K562 (cell line): ENCODE results near the gene LRRC71. TPM values are rescaled to one million over a fixed set of nuclear protein-coding genes. Genes with fewer than 3 reads are reported as not detected.

Experiments used
- ATAC-seq: fragments of 200-7000 bp; cut with Tn5 transposase; 3 replicates; pipeline ENCODE4 v1.9.1; 2020; ENCODE audit warnings: moderate library complexity
- BruUV-seq: library from RNA; stranded (reverse); fragments of 400-500 nt; replicated peaks from 2 replicates; lab custom pipeline; 2021; lab: Mats Ljungman, UMichigan
- CTCF ChIA-PET: fragments of 300-600 bp; formaldehyde crosslinking; extraction: SDS; loops from one replicate; lab custom pipeline; 2021; ENCODE audit warnings: low intra/inter-chr PET ratio; lab: Yijun Ruan, JAX
- POLR2A ChIA-PET: fragments of 300-600, 350-650 bp; sonication (Branson Sonifier 250); formaldehyde crosslinking; extraction: SDS; loops from one replicate; lab custom pipeline; 2021; ENCODE audit warnings: antibody characterized with exemption, inconsistent platforms; lab: Yijun Ruan, JAX
- DNase-seq, 4 experiments: peaks; one replicate each; pipeline versions ENCODE4 v3.0.0 to v3.0.0-alpha.2; 2011 to 2018; ENCODE audit warnings: low spot score in 3 of 4, mixed read lengths in 3 of 4; ENCODE audit errors: extremely low read depth in 1 of 4
- FAIRE-seq: peaks from 2 replicates; lab custom pipeline; 2011; peaks lifted over from hg19 to GRCh38; lab: Jason Lieb, UNC
- H2AFZ ChIP-seq: 2 replicates; pipeline ENCODE4 v1.6.0; 2011; ENCODE audit warnings: low read depth, low read length, control low read depth, inconsistent platforms
- H3K27ac ChIP-seq: fragments of 200-600 bp; 3 replicates; pipeline ENCODE4 v1.8.0; 2011; ENCODE audit warnings: low read depth, mild to moderate bottlenecking, control low read depth, inconsistent platforms, low read length, moderate library complexity, mixed read lengths; ENCODE audit errors: extremely low read depth
- H3K27me3 ChIP-seq, 2 experiments: fragments of 300-600 bp in 1 of 2; 2 replicates in 1 of 2; 3 replicates in 1 of 2; pipeline versions ENCODE4 v1.6.0 to v1.8.0; 2011; ENCODE audit warnings: inconsistent platforms in 2 of 2, low read length in 2 of 2, mild to moderate bottlenecking in 1 of 2, mixed read lengths in 1 of 2, moderate library complexity in 1 of 2; ENCODE audit not compliant: control insufficient read depth in 2 of 2, insufficient read depth in 2 of 2
- H3K36me3 ChIP-seq: fragments of 300-600 bp; 3 replicates; pipeline ENCODE4 v1.8.0; 2011; ENCODE audit warnings: mild to moderate bottlenecking, low read length, inconsistent platforms; ENCODE audit not compliant: control insufficient read depth, insufficient read depth
- H3K4me1 ChIP-seq, 2 experiments: fragments of 200-600 bp in 1 of 2; replicated peaks in 1 of 2; 2 replicates in 1 of 2; 3 replicates in 1 of 2; pipeline versions ENCODE4 v1.5.1 to v1.8.0; 2011; ENCODE audit warnings: inconsistent platforms in 2 of 2, low read length in 2 of 2, mild to moderate bottlenecking in 1 of 2, mixed read lengths in 1 of 2, moderate library complexity in 1 of 2; ENCODE audit not compliant: control insufficient read depth in 2 of 2, insufficient read depth in 2 of 2
- H3K4me2 ChIP-seq: 2 replicates; pipeline ENCODE4 v1.6.1; 2011; ENCODE audit warnings: low read length, control low read depth, inconsistent platforms, mixed read lengths; ENCODE audit not compliant: insufficient read depth
- H3K4me3 ChIP-seq: fragments of 200-600 bp; sonication (generic), shearing (Covaris generic); 2 replicates; pipeline ENCODE4 v1.5.1; 2016; ENCODE audit warnings: control low read depth, inconsistent platforms
- H3K79me2 ChIP-seq: fragments of 200-600 bp; 3 replicates; pipeline ENCODE4 v1.8.0; 2011; ENCODE audit warnings: low read length, inconsistent platforms; ENCODE audit not compliant: control insufficient read depth, insufficient read depth
- H3K9ac ChIP-seq, 2 experiments: 2 replicates each; pipeline versions ENCODE4 v1.6.0 to v1.6.1; 2011; ENCODE audit warnings: low read depth in 2 of 2, low read length in 2 of 2, control low read depth in 1 of 2, inconsistent platforms in 1 of 2, mild to moderate bottlenecking in 1 of 2, mixed read lengths in 1 of 2; ENCODE audit not compliant: insufficient read depth in 1 of 2
- H3K9me1 ChIP-seq: one replicate; pipeline ENCODE4 v1.6.0; 2011; ENCODE audit warnings: inconsistent platforms, mild to moderate bottlenecking, low read length, moderate library complexity; ENCODE audit not compliant: control insufficient read depth, insufficient read depth
- H3K9me3 ChIP-seq: replicated peaks from 2 replicates; pipeline ENCODE4 v1.5.1; 2011; ENCODE audit warnings: low read depth, low read length, inconsistent platforms; ENCODE audit not compliant: control insufficient read depth, insufficient read depth
- H4K20me1 ChIP-seq: replicated peaks from 2 replicates; pipeline ENCODE4 v1.6.1; 2011; ENCODE audit warnings: low read length, inconsistent platforms, mixed read lengths; ENCODE audit not compliant: control insufficient read depth, insufficient read depth
- BRD4 ChIP-seq: fragments of 200-600 bp; sonication (generic); IDR thresholded peaks from 2 replicates; pipeline ENCODE4 v1.6.1; 2017; ENCODE audit warnings: inconsistent platforms
- CBX3 ChIP-seq, 2 experiments: IDR thresholded peaks; 1 replicate in 1 of 2; 2 replicates in 1 of 2; pipeline ENCODE4 v1.6.1; 2012; ENCODE audit warnings: inconsistent platforms in 2 of 2, low read length in 2 of 2, borderline replicate concordance in 1 of 2, control low read depth in 1 of 2
- CHD1 ChIP-seq: fragments of 200-600 bp; sonication (generic); IDR thresholded peaks from one replicate; pipeline ENCODE4 v1.6.1; 2012; ENCODE audit warnings: mild to moderate bottlenecking, moderate library complexity, low read length, inconsistent platforms
- CXXC5 ChIP-seq: fragments of 250-450 bp; sonication (Bioruptor Pico); IDR thresholded peaks from 2 replicates; pipeline ENCODE4 v1.8.0; 2022; ENCODE audit warnings: inconsistent platforms, mild to moderate bottlenecking, moderate library complexity
- FOSL1 ChIP-seq: fragments of 200-800 bp; sonication (Bioruptor generic); conservative IDR thresholded peaks from 2 replicates; pipeline ENCODE4 v1.6.1; 2016; ENCODE audit warnings: missing genetic modification characterization, missing compliant biosample characterization
- HDGF ChIP-seq: fragments of 450-650 bp; IDR thresholded peaks from 2 replicates; pipeline ENCODE4 v1.6.1; 2016
- HEY1 ChIP-seq: fragments of 250-450 bp; sonication (Bioruptor Pico); IDR thresholded peaks from 2 replicates; pipeline ENCODE4 v1.5.0; 2020; ENCODE audit warnings: mild to moderate bottlenecking, moderate library complexity, borderline replicate concordance
- HOXB6 ChIP-seq: fragments of 250-450 bp; sonication (Bioruptor Pico); IDR thresholded peaks from 2 replicates; pipeline ENCODE4 v1.5.1; 2022; ENCODE audit warnings: mild to moderate bottlenecking, borderline replicate concordance
- KLF1 ChIP-seq: fragments of 450-650 bp; IDR thresholded peaks from 2 replicates; pipeline ENCODE4 v1.6.1; 2016; ENCODE audit warnings: missing genetic modification characterization, missing compliant biosample characterization
- MEF2D ChIP-seq: conservative IDR thresholded peaks from 2 replicates; pipeline ENCODE4 v1.6.1; 2016; ENCODE audit warnings: low read depth, missing genetic modification characterization, missing compliant biosample characterization
- MXD1 ChIP-seq: fragments of 250-450 bp; sonication (Bioruptor Pico); IDR thresholded peaks from 2 replicates; pipeline ENCODE4 v1.8.0; 2021; ENCODE audit warnings: borderline replicate concordance, mild to moderate bottlenecking, moderate library complexity; ENCODE audit not compliant: poor library complexity, severe bottlenecking
- MYBL2 ChIP-seq, 2 experiments: fragments of 450-650 bp in 1 of 2; sonication (generic) in 1 of 2; formaldehyde crosslinking in 1 of 2; IDR thresholded peaks; 2 replicates each; pipeline versions ENCODE4 v1.6.1 to v1.8.1; 2017 to 2022; ENCODE audit warnings: borderline replicate concordance in 1 of 2, inconsistent platforms in 1 of 2, low read depth in 1 of 2, mild to moderate bottlenecking in 1 of 2, missing genetic modification reagents in 1 of 2, moderate library complexity in 1 of 2
- RHOXF2B ChIP-seq: fragments of 250-450 bp; sonication (Bioruptor Pico); conservative IDR thresholded peaks from 2 replicates; pipeline ENCODE4 v1.5.1; 2021
- RUNX1 ChIP-seq: sonication (generic); IDR thresholded peaks from 2 replicates; pipeline ENCODE4 v1.6.1; 2016; ENCODE audit warnings: antibody characterized with exemption, low read depth
- TAF9B ChIP-seq: fragments of 450-650 bp; IDR thresholded peaks from 2 replicates; pipeline ENCODE4 v1.6.1; 2018; ENCODE audit warnings: mild to moderate bottlenecking; ENCODE audit not compliant: partially characterized antibody
- ZNF280A ChIP-seq: fragments of 450-650 bp; IDR thresholded peaks from 2 replicates; pipeline ENCODE4 v1.6.1; 2018; ENCODE audit warnings: mild to moderate bottlenecking, low read depth; ENCODE audit not compliant: partially characterized antibody
- ZNF311 ChIP-seq: fragments of 250-450 bp; sonication (Bioruptor Pico); IDR thresholded peaks from 2 replicates; pipeline ENCODE4 v1.4.0; 2020; ENCODE audit warnings: mild to moderate bottlenecking, moderate library complexity
- ZNF586 ChIP-seq: fragments of 450-650 bp; formaldehyde crosslinking; conservative IDR thresholded peaks from 2 replicates; pipeline ENCODE4 v1.4.0; 2020; ENCODE audit warnings: mild to moderate bottlenecking, moderate library complexity
- WGBS: fragments of 100-300 bp; shearing (Covaris generic); methylation state at CpG from one replicate; pipeline ENCODE4 v1.1.6; 2016; ENCODE audit warnings: low coverage, mixed read lengths; ENCODE audit not compliant: insufficient coverage; ENCODE audit errors: missing lambda C conversion rate; 5-methylcytosine and 5-hydroxymethylcytosine counted together
- in situ Hi-C: fragments of 300-500 bp; cut with MboI; formaldehyde crosslinking; loops from 4 replicates; pipeline ENCODE4 v1.15.0; 2018; ENCODE audit warnings: inconsistent platforms, mixed read lengths
- intact Hi-C: fragments of 100-400 bp; cut with micrococcal nuclease; formaldehyde crosslinking; loops from 2 replicates; pipeline ENCODE4 v1.14.2; 2022
- polyA plus RNA-seq, 8 experiments: library from polyadenylated mRNA; depleted of rRNA in 4 of 8; stranded (reverse) in 5 of 8; unstranded in 3 of 8; fragments of >200 nt; fragmentation: Nextera tagmentation in 2 of 8; fragmentation: Illumina TruSeq in 1 of 8; extraction: Ambion mirVana in 2 of 8; extraction: Trizol in 1 of 8; gene quantifications; 2 replicates each; pipeline versions ENCODE4 v1.2.1 to v1.2.3, GENCODE V29; 2011 to 2014; ENCODE audit warnings: inconsistent platforms in 1 of 8, missing spikeins in 1 of 8
- total RNA-seq, 7 experiments: library from RNA; depleted of rRNA in 6 of 7; stranded (reverse); fragments of >200 nt in 6 of 7; fragmentation: Illumina TruSeq in 2 of 7; extraction: Trizol in 2 of 7; gene quantifications; 2 replicates each; pipeline versions ENCODE4 v1.2.1 to v1.2.3, GENCODE V29; 2011 to 2021; ENCODE audit warnings: low replicate concordance in 1 of 7
- TF ChIP-seq, protein P1 (sequence below): fragments of 250-450 bp; sonication (Bioruptor Pico); IDR thresholded peaks from 2 replicates; pipeline ENCODE4 v1.5.0; 2021; ENCODE audit warnings: mild to moderate bottlenecking, moderate library complexity

The LRRC71 gene
- total and polyA plus RNA-seq, 9 of the 15 experiments (the other 6 are each of a cell fraction or from before 2014, with no cell fraction given), result 0.06 to 1.2 (median 0.51) TPM; not detected in 1

DNA sequence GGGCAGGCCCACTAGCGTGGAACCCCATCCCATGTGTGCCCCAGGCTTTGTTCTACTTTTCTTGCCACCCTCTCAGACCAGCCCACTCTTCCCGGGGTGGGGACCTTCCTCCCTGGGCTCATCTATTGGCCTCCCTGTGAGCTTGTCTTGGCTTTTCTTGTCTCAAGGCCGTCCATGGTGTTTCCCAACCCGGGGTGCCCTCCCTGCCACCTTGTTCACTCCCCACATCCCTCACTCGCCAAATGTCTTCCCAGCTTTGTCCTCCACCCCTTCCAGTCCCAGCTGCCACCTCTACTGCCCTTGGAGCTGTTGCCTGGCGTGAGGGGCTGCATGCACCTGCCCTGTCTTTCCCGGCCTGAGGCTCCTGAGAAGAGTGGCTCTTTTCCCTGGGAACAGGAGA lies 18.4 kb downstream of the LRRC71 start:
- H3K9me3 ChIP-seq, result no peaks in the 10 kb centered on the region
- no peak overlapping the region for H3K4me2 ChIP-seq
- peaks cover 3% of the 10 kb centered on the region for H3K9me1 ChIP-seq
- intact Hi-C loops, result no loop called here
- in situ Hi-C loops, result no loop called here
- H3K27ac ChIP-seq, result no peak overlapping the region
- FAIRE-seq, result no peak
- H3K4me1 ChIP-seq, result no peaks in the 10 kb centered on the region; a peak in 1 of 5 replicates
- BruUV-seq, result no TSS peak
- peak overlapping the region in 1 of 2 experiments; percentile 10; a peak in 1 of 4 replicates for H3K9ac ChIP-seq
- no peaks in the 10 kb centered on the region; the same call in 1 of the 2 replicates for H4K20me1 ChIP-seq
- H3K27me3 ChIP-seq, result no peaks in the 10 kb centered on the region
- H3K79me2 ChIP-seq, result no peaks in the 10 kb centered on the region
- peaks cover 27% of the 10 kb centered on the region; the same call in 2 of the 3 replicates for H3K36me3 ChIP-seq
- ChIA-PET POLR2A (interaction anchor here (0.6 to 0.9 kb wide), 2 partner anchors 82 to 98 kb away, joined by 3 read pairs; no protein-coding TSS in a partner anchor), CTCF (no interaction called here)
- no peak overlapping the region for H2AFZ ChIP-seq
- 75% methylated on average over 7 of the region's 7 CpGs for WGBS
- H3K4me3 ChIP-seq, result no peak overlapping the region
- no peak for ATAC-seq
- no peak for DNase-seq
- TF ChIP-seq HDGF (no peak), ZNF311 (CRISPR knock-in tag) (no peak), HEY1 (CRISPR knock-in tag) (no peak), HOXB6 (no peak), RUNX1 (no peak), MYBL2 (IDR thresholded peaks at IDR 0.05; ENCODE audit: low read depth) (no peak), MYBL2 (CRISPR knock-in tag; IDR thresholded peaks at IDR 0.05; ENCODE audit: borderline replicate concordance) (no peak), RHOXF2B (no peak), ZNF586 (CRISPR knock-in tag) (no peak), CXXC5 (CRISPR knock-in tag) (no peak), BRD4 (no peak), MXD1 (CRISPR knock-in tag) (no peak), TAF9B (no peak), MEF2D (no peak), FOSL1 (tag) (no peak), ZNF280A (no peak), KLF1 (tag) (no peak), CBX3 (IDR thresholded peaks at IDR 0.05; ENCODE audit: borderline replicate concordance in 1 of 2, low read length in 2 of 2) (no peak), CHD1 (no peak)
- TF ChIP-seq, protein P1, sequence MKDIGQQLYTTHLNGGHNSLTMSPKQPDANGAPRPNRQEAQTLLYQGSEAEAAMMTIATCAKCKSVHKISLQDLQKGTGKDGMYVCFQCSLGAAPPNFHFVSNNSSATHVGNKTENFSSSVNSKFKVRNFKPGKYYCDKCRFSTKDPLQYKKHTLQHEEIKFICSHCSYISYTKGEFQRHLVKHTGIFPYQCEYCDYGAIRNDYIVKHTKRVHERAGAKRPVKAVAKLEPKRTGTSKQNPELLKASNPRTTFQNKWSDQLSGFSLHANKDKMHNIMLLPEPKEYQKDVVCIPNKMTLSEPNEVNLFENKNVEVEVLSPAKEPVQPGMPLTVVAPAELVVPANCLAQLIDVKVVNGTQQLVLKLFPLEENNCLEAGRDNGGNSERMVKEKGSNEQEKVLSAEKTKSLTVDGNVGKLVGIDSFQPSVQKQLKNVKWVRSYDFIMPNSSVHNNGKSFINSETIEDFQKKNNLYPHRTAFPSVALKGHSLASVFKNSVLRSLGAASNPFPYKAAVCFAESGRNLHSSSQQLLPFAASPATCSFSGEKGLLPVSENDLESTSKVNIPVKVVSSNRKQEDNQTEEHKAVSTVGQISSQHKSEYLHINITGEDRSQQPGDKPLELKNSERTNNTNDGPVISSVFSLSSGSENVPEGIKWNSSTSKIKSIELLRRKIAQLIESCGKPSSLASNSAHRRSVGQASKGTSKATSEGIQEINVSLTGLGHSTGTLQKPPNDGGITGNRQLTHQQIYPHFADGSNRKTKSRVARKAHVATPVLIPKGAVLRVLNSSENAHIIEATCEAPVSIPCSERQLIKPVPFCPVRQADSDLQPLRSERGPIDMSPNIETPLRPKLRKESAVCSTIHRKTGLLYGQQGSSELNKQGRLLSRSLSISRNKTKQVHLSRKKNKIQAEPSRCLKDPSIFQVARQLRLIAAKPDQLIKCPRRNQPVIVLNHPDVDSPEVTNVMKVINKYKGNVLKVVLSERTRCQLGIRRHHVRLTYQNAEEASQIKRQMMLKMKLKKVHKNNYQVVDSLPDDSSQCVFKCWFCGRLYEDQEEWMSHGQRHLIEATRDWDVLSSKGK, result no peak
